ENCODE measurements around the gene NOC2L.

DNA sequence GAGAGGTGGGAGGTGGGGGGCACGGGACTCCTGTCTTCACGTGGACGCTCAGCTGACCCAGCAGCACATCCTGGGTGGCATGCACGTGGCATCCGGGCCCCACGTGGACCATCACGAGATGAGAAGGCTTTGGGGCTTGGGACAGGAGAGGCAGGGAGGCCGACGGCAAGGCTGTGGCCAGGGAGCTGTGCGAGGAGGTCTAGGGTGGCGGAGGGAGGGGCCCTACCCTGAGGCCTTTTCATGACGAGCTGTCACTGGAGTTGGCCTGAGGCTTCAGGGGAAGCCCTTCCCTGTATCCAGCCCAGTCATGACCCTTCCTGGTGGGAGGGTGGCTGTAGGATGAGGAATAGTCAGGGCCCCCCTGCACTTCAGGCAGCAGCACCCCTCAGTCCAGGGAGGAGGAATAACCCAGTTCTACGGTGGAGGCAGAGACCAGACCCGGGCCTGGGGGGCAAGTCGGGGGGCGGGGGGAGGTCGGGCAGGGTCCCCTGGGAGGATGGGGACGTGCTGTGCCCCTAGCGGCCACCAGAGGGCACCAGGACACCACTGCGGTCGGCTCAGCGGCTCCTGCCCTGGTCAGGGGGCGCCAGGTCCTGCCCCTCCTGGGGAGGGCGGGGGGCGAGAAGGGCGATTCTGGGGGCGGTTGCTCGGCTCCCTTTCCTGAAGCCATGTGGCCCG, 24.9 kb upstream of the NOC2L start:
- TF ChIP-seq EZH2 (IDR thresholded peaks at IDR 0.05; ENCODE audit: borderline replicate concordance, low read depth, low read length, poor library complexity, severe bottlenecking), result no peak
- TF ChIP-seq, protein P1, sequence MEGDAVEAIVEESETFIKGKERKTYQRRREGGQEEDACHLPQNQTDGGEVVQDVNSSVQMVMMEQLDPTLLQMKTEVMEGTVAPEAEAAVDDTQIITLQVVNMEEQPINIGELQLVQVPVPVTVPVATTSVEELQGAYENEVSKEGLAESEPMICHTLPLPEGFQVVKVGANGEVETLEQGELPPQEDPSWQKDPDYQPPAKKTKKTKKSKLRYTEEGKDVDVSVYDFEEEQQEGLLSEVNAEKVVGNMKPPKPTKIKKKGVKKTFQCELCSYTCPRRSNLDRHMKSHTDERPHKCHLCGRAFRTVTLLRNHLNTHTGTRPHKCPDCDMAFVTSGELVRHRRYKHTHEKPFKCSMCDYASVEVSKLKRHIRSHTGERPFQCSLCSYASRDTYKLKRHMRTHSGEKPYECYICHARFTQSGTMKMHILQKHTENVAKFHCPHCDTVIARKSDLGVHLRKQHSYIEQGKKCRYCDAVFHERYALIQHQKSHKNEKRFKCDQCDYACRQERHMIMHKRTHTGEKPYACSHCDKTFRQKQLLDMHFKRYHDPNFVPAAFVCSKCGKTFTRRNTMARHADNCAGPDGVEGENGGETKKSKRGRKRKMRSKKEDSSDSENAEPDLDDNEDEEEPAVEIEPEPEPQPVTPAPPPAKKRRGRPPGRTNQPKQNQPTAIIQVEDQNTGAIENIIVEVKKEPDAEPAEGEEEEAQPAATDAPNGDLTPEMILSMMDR (conservative IDR thresholded peaks at IDR 0.05; ENCODE audit: low read depth, low read length), result peak; percentile 87
